ENCODE data around the gene VPS13C. TPM values are rescaled to one million over a fixed set of nuclear protein-coding genes. Genes with fewer than 3 reads are reported as not detected.

Gene VPS13C
- total RNA-seq, 1 donor = 117 TPM

DNA sequence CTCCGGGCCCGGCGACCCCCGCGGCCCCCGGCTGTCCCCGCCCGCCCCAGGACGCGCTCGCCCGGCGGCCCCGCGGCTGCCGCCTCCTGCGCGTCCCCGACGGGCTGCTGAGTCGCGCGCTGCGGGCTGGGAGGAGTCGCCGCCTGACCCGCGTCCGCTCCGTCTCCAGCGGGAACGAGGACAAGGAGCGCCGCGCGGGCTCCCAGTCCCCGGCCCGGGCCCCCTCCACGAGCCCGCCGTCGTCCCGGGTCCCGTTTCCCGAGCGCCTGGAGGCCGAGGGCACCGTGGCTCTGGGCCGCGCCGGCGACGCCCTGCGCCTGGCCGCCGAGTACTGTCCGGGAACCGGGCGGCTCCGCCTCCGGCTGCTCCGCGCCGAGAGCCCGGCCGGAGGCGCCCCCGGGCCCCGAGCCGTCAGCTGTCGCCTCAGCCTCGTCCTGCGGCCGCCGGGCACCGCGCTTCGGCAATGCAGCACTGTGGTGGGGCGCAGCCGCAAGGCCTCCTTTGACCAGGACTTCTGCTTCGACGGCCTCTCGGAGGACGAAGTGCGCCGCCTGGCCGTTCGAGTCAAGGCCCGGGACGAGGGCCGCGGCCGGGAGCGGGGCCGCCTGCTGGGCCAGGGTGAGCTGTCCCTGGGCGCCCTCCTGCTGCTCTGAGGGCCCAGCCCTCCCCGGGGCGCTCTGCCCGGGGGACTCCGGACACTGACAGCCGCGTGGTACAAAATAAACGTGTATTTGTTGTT is 8.0 kb upstream of the VPS13C start:
- H3K27me3 ChIP-seq (ENCODE audit: insufficient read depth, low read length) = peaks cover 43% of the 10 kb centered on the region
- H3K36me3 ChIP-seq (ENCODE audit: insufficient read depth, low read length) = no peaks in the 10 kb centered on the region
- H3K79me2 ChIP-seq (ENCODE audit: insufficient read depth, low read length) = no peaks in the 10 kb centered on the region
- H3K9me3 ChIP-seq (ENCODE audit: low read depth, low read length) = no peaks in the 10 kb centered on the region
- H3K4me2 ChIP-seq (ENCODE audit: insufficient read depth, low read length) = peak overlapping the region; percentile 61
- H3K4me3 ChIP-seq (ENCODE audit: insufficient read depth, low read length) = peak overlapping the region; percentile 55
- H4K20me1 ChIP-seq (ENCODE audit: insufficient read depth, low read length) = no peaks in the 10 kb centered on the region
- H3K27ac ChIP-seq (ENCODE audit: low read depth, low read length) = no peak overlapping the region
- DNase-seq (ENCODE audit: insufficient read length, low spot score, missing footprints) = no peak
- no peak overlapping the region for H2AFZ ChIP-seq (ENCODE audit: low read length)
- TF ChIP-seq, protein P1, sequence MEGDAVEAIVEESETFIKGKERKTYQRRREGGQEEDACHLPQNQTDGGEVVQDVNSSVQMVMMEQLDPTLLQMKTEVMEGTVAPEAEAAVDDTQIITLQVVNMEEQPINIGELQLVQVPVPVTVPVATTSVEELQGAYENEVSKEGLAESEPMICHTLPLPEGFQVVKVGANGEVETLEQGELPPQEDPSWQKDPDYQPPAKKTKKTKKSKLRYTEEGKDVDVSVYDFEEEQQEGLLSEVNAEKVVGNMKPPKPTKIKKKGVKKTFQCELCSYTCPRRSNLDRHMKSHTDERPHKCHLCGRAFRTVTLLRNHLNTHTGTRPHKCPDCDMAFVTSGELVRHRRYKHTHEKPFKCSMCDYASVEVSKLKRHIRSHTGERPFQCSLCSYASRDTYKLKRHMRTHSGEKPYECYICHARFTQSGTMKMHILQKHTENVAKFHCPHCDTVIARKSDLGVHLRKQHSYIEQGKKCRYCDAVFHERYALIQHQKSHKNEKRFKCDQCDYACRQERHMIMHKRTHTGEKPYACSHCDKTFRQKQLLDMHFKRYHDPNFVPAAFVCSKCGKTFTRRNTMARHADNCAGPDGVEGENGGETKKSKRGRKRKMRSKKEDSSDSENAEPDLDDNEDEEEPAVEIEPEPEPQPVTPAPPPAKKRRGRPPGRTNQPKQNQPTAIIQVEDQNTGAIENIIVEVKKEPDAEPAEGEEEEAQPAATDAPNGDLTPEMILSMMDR (IDR thresholded peaks at IDR 0.05; ENCODE audit: extremely low read depth, low read depth, low read length) = no peak
- H3K4me1 ChIP-seq (ENCODE audit: insufficient read depth, low read length) = peaks cover 14% of the 10 kb centered on the region

DNA sequence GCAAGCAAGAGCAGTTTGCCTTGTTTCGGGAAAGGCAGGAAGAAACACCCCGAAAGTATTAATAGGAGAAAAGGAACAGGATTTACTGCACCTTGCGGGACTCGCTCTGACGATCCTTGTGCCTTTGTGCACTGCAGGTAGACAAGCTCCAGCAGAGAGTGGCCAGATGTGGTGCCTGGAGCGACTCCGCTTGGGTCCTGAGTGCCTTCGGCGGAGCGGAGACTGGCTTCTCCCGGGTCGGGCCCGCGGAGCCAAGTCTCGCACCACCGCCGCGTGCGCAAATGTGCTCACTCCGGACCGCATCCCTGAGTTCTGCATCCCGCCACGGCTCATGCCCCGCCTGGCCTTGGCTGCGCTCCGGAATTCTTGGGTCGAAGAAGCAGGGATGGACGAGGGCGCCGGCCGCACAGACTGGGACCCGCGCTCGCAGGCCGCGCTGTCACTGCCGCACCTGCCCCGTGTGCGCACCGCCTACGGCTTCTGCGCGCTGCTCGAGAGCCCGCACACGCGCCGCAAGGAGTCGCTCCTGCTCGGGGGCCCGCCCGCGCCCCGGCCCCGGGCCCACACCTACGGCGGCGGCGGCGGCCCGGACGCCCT is 7.3 kb upstream of the VPS13C start:
- H2AFZ ChIP-seq (ENCODE audit: low read length) = peak overlapping the region; percentile 45
- DNase-seq (ENCODE audit: insufficient read length, low spot score, missing footprints) = no peak
- TF ChIP-seq, protein P1 (IDR thresholded peaks at IDR 0.05; ENCODE audit: extremely low read depth, low read depth, low read length) = no peak

DNA sequence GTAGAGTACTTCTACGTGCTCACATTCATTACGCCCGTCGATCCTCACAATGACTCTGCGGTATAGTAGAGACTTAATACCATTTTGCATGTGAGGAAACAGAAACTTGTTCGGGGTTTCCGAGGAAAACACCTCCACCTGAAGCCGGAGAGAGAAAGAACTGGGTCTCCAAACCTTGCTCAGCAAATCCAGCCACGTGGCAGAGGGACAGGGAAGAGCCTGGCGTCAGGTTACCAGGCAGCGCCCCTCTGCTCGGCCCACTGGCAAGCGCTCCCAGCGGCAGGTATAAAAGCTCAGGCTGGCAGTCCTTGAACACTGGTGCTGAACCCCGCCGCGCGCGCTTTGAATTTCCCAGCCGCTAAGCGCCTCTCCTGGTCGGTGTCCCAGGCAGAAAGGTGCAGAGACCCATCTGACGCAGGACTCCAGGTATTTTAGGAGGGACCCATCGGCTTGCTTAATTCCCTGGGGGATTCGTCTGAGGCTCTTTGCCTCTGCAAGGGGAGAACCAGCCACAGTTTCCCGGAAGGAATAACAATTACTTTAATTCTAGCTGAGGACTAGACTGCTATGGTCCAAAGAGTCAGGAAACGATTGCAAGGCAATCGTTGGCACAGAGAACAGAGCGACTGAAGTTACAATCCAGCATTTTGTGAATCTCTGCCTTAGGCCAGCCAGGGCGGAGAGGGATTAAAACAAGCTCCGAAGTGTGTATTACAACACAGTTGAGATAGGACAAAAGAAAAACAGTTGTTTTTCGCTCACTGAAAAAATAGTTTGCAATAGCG is 6.6 kb upstream of the VPS13C start, which contains the start of gene C2CD4A:
Gene C2CD4A (plus strand): TSS at position 315 of the 785 bp plus-strand sequence. CDS start 637 bp downstream, outside the sequence.
- H3K4me3 ChIP-seq (ENCODE audit: insufficient read depth, low read length) = peak within 1 kb of the TSS; percentile 61
- peak; percentile 78 for DNase-seq (ENCODE audit: insufficient read length, low spot score, missing footprints)
- no peaks in the 10 kb centered on the region for H4K20me1 ChIP-seq (ENCODE audit: insufficient read depth, low read length)
- H3K27me3 ChIP-seq (ENCODE audit: insufficient read depth, low read length) = peaks cover 56% of the 10 kb centered on the region
- H3K4me1 ChIP-seq (ENCODE audit: insufficient read depth, low read length) = peaks cover 14% of the 10 kb centered on the region
- no peak within 1 kb of the TSS for H3K27ac ChIP-seq (ENCODE audit: low read depth, low read length)
- H3K9me3 ChIP-seq (ENCODE audit: low read depth, low read length) = no peaks in the 10 kb centered on the region
- TF ChIP-seq, protein P1 (IDR thresholded peaks at IDR 0.05; ENCODE audit: extremely low read depth, low read depth, low read length) = peak; percentile 15
- peak within 1 kb of the TSS; percentile 77 for H3K4me2 ChIP-seq (ENCODE audit: insufficient read depth, low read length)
- H3K79me2 ChIP-seq (ENCODE audit: insufficient read depth, low read length) = no peaks in the 10 kb centered on the region
- H3K36me3 ChIP-seq (ENCODE audit: insufficient read depth, low read length) = no peaks in the 10 kb centered on the region
- H2AFZ ChIP-seq (ENCODE audit: low read length) = peak within 1 kb of the TSS; percentile 45

More for the DNA sequence above, 7.3 kb upstream of the VPS13C start:
- no peaks in the 10 kb centered on the region for H3K9me3 ChIP-seq (ENCODE audit: low read depth, low read length)
- no peak overlapping the region for H3K27ac ChIP-seq (ENCODE audit: low read depth, low read length)
- no peaks in the 10 kb centered on the region for H4K20me1 ChIP-seq (ENCODE audit: insufficient read depth, low read length)
- peak overlapping the region; percentile 61 for H3K4me3 ChIP-seq (ENCODE audit: insufficient read depth, low read length)
- H3K36me3 ChIP-seq (ENCODE audit: insufficient read depth, low read length) = no peaks in the 10 kb centered on the region
- peaks cover 49% of the 10 kb centered on the region for H3K27me3 ChIP-seq (ENCODE audit: insufficient read depth, low read length)
- peak overlapping the region; percentile 77 for H3K4me2 ChIP-seq (ENCODE audit: insufficient read depth, low read length)
- peaks cover 14% of the 10 kb centered on the region for H3K4me1 ChIP-seq (ENCODE audit: insufficient read depth, low read length)
- H3K79me2 ChIP-seq (ENCODE audit: insufficient read depth, low read length) = no peaks in the 10 kb centered on the region
